Testis (tissue), 3 donors: ENCODE data around the gene ZWILCH. TPM values are rescaled to one million over a fixed set of nuclear protein-coding genes. Genes with fewer than 3 reads are reported as not detected.

ENCODE experiments used
- DNase-seq: peaks from one replicate; pipeline ENCODE4 v3.0.0-alpha.2; 2019
- H3K27ac ChIP-seq, 2 donors: fragments of 200-600 bp; sonication (generic); one replicate each; pipeline ENCODE4 v1.5.1; 2019
- H3K27me3 ChIP-seq: fragments of 200-600 bp; sonication (generic); one replicate; pipeline ENCODE4 v1.5.1; 2019
- H3K36me3 ChIP-seq: fragments of 200-600 bp; sonication (generic); one replicate; pipeline ENCODE4 v1.5.1; 2017; ENCODE audit warnings: low read depth; ENCODE audit errors: missing control alignments
- H3K4me1 ChIP-seq: fragments of 200-600 bp; sonication (generic); one replicate; pipeline ENCODE4 v1.5.1; 2019
- H3K4me3 ChIP-seq, 2 donors: fragments of 200-600 bp; sonication (generic); one replicate each; pipeline ENCODE4 v1.5.1; 2017 to 2019
- H3K9me3 ChIP-seq: fragments of 200-600 bp; sonication (generic); one replicate; pipeline ENCODE4 v1.5.1; 2017
- CTCF ChIP-seq, 3 experiments: fragments of 450-650 bp in 2 of 3; fragments of 200-600 bp in 1 of 3; sonication (generic) in 1 of 3; IDR thresholded peaks; one replicate each; pipeline ENCODE4 v1.5.1; 2016 to 2019; ENCODE audit warnings: antibody characterized with exemption in 3 of 3, mild to moderate bottlenecking in 2 of 3, moderate library complexity in 1 of 3
- POLR2A ChIP-seq: fragments of 450-650 bp; IDR thresholded peaks from one replicate; pipeline ENCODE4 v1.6.1; 2017; ENCODE audit warnings: antibody characterized with exemption, mild to moderate bottlenecking, moderate library complexity
- WGBS, 2 donors: methylation state at CpG; one replicate each; pipeline ENCODE4 v1.1.5; 2018; 5-methylcytosine and 5-hydroxymethylcytosine counted together
- intact Hi-C: fragments of 100-400 bp; cut with DNase I; formaldehyde crosslinking; loops from one replicate; pipeline ENCODE4 v1.15.1; 2023; ENCODE audit warnings: low total_unique reads
- polyA plus RNA-seq: library from polyadenylated mRNA; stranded (reverse); fragments of 350-450 nt; fragmentation: Illumina TruSeq; extraction: RNeasy Lipid Tissue Mini Kit (QIAGEN cat#74804); gene quantifications from one replicate; pipeline ENCODE4 v1.2.3, GENCODE V29; 2014; ENCODE audit warnings: low read depth, low replicate concordance; ENCODE audit not compliant: insufficient read depth
- total RNA-seq, 2 donors: library from RNA; depleted of rRNA; stranded (reverse); fragments of >200 nt; gene quantifications; one replicate each; pipeline ENCODE4 v1.2.3, GENCODE V29; 2016

Gene ZWILCH
- total and polyA plus RNA-seq, 3 donors from 2014 or later, result 35.1 to 77.5 (median 41.7) TPM

- Histone ChIP-seq H3K4me1 (no peaks in the 10 kb centered on the region), H3K27ac (no peak overlapping the region), H3K9me3 (no peaks in the 10 kb centered on the region), H3K27me3 (no peaks in the 10 kb centered on the region), H3K4me3 (no peak overlapping the region), H3K36me3 (no peaks in the 10 kb centered on the region)
- WGBS, 2 donors, result 74 to 87% methylated on average over 6 of the region's 6 CpGs
- DNase-seq, result no peak
- intact Hi-C loops, result no loop called here
- TF ChIP-seq CTCF (IDR thresholded peaks at IDR 0.05), result no peak
- TF ChIP-seq POLR2A, result no peak
Measured at GRCh38 chr15:66570842-66571478, 65.8 kb downstream of the ZWILCH start.

- intact Hi-C loops, result no loop called here
- Histone ChIP-seq H3K4me1 (no peaks in the 10 kb centered on the region), H3K4me3 (no peak overlapping the region), H3K27ac (no peak overlapping the region), H3K27me3 (no peaks in the 10 kb centered on the region), H3K9me3 (no peaks in the 10 kb centered on the region), H3K36me3 (no peaks in the 10 kb centered on the region)
- DNase-seq, result no peak
- WGBS, 2 donors, result 90 to 96% methylated on average over 2 to 4 of the region's 4 CpGs
- TF ChIP-seq POLR2A, result no peak
- TF ChIP-seq CTCF (IDR thresholded peaks at IDR 0.05), result no peak
Measured at GRCh38 chr15:66572146-66572545, 67.0 kb downstream of the ZWILCH start.

GRCh38 chr15:66573348-66573718 lies 68.2 kb downstream of the ZWILCH start:
- H3K9me3 ChIP-seq, result no peaks in the 10 kb centered on the region
- no peak overlapping the region for H3K4me3 ChIP-seq
- no peaks in the 10 kb centered on the region for H3K4me1 ChIP-seq
- H3K27me3 ChIP-seq, result no peaks in the 10 kb centered on the region
- no peak for TF ChIP-seq POLR2A
- TF ChIP-seq CTCF (IDR thresholded peaks at IDR 0.05), result no peak
- 93 to 95% methylated on average over 7 of the region's 7 CpGs for WGBS, 2 donors
- H3K27ac ChIP-seq, result no peak overlapping the region
- no peaks in the 10 kb centered on the region for H3K36me3 ChIP-seq
- intact Hi-C loops, result no loop called here
- no peak for DNase-seq

GRCh38 chr15:66573719-66574595 lies 68.8 kb downstream of the ZWILCH start:
- no peaks in the 10 kb centered on the region for H3K9me3 ChIP-seq
- no peaks in the 10 kb centered on the region for H3K27me3 ChIP-seq
- WGBS, 2 donors, result 49 to 73% methylated on average over 10 of the region's 10 CpGs

More at GRCh38 chr15:66573719-66574595, 68.8 kb downstream of the ZWILCH start:
- Histone ChIP-seq H3K4me3 (no peak overlapping the region), H3K27ac (no peak overlapping the region), H3K36me3 (no peaks in the 10 kb centered on the region), H3K4me1 (no peaks in the 10 kb centered on the region)
- no peak for TF ChIP-seq POLR2A
- TF ChIP-seq CTCF (IDR thresholded peaks at IDR 0.05), result no peak
- DNase-seq, result no peak
- intact Hi-C loops, result no loop called here
